Ovary (tissue), 3 donors: ENCODE measurements around the gene FOXK2.

Experiments used
- CTCF ChIP-seq, 3 donors: fragments of 450-650 bp in 2 of 3; fragments of 200-600 bp in 1 of 3; IDR thresholded peaks; one replicate each; pipeline versions ENCODE4 v1.5.1 to v1.8.0; 2016 to 2022; ENCODE audit warnings: antibody characterized with exemption in 3 of 3, mild to moderate bottlenecking in 1 of 3
- EP300 ChIP-seq: sonication (generic); formaldehyde crosslinking; IDR thresholded peaks from one replicate; pipeline ENCODE4 v1.6.1; 2017; ENCODE audit warnings: antibody characterized with exemption
- POLR2A ChIP-seq: fragments of 450-650 bp; IDR thresholded peaks from one replicate; pipeline ENCODE4 v1.6.1; 2017; ENCODE audit warnings: antibody characterized with exemption, mild to moderate bottlenecking, moderate library complexity
- donor health status: DM: no; HTN: no; CAD: no.

- TF ChIP-seq CTCF (IDR thresholded peaks at IDR 0.05): no peak
- no peak for TF ChIP-seq POLR2A
- no peak for TF ChIP-seq EP300
These were observed 113.8 kb downstream of the FOXK2 start for GRCh38 chr17:82633343-82633742.
